Stimulated activated CD8-positive, alpha-beta memory T cell treated with anti-CD3 and anti-CD28 coated beads, Interleukin-2, amount 100 ng/mL, for 48 hours (primary cell): ENCODE data around the gene SF3B5.
"Not testable (repeated sequence)": the region's sequence is repeated elsewhere in the genome, so short reads cannot be mapped to it uniquely, and the experiment has no call there.

Experiments used
- DNase-seq, 2 donors: peaks; one replicate each; pipeline ENCODE4 v3.0.0-alpha.2; 2020; ENCODE audit warnings: low read depth in 2 of 2

SF3B5 gene

GRCh38 chr6:144104898-144105487 lies 9.6 kb upstream of the SF3B5 start:
- no peak for DNase-seq

GRCh38 chr6:144104488-144104887 lies 9.1 kb upstream of the SF3B5 start:
- no peak for DNase-seq

- DNase-seq: no peak
These were observed 7.7 kb upstream of the SF3B5 start for GRCh38 chr6:144103026-144103563.

- no peak for DNase-seq
These were observed 3.6 kb upstream of the SF3B5 start for GRCh38 chr6:144098993-144099392.

- DNase-seq: no peak
These were observed 641 bp downstream of the SF3B5 start for GRCh38 chr6:144094731-144095133.

- no peak for DNase-seq
These were observed 1.7 kb downstream of the SF3B5 start for GRCh38 chr6:144093658-144094057.

- no peak for DNase-seq
These were observed 2.1 kb downstream of the SF3B5 start for GRCh38 chr6:144093236-144093635.

- DNase-seq: no peak
These were observed 5.0 kb downstream of the SF3B5 start for GRCh38 chr6:144090384-144090783.

GRCh38 chr6:144087789-144088426 lies 7.5 kb downstream of the SF3B5 start:
- DNase-seq: no peak

- no peak for DNase-seq
These were observed 8.4 kb downstream of the SF3B5 start for GRCh38 chr6:144086959-144087358.

GRCh38 chr6:144083172-144083571 lies 12.2 kb downstream of the SF3B5 start:
- DNase-seq: no peak

- DNase-seq: not testable (repeated sequence)
These were observed 13.0 kb downstream of the SF3B5 start for GRCh38 chr6:144082412-144082811.

GRCh38 chr6:144077871-144078270 lies 17.5 kb downstream of the SF3B5 start:
- no peak for DNase-seq

- no peak for DNase-seq
These were observed 19.5 kb downstream of the SF3B5 start for GRCh38 chr6:144075875-144076274.

GRCh38 chr6:144075187-144075586 lies 20.2 kb downstream of the SF3B5 start:
- DNase-seq: no peak

GRCh38 chr6:144073024-144073423 lies 22.3 kb downstream of the SF3B5 start:
- DNase-seq: no peak

GRCh38 chr6:144069506-144069905 lies 25.9 kb downstream of the SF3B5 start:
- no peak for DNase-seq

GRCh38 chr6:144068794-144069193 lies 26.6 kb downstream of the SF3B5 start:
- no peak for DNase-seq

- DNase-seq: no peak
These were observed 28.5 kb downstream of the SF3B5 start for GRCh38 chr6:144066741-144067484.

GRCh38 chr6:144066255-144066654 lies 29.1 kb downstream of the SF3B5 start:
- no peak for DNase-seq

GRCh38 chr6:144065213-144065660 lies 30.1 kb downstream of the SF3B5 start:
- no peak for DNase-seq

GRCh38 chr6:144064402-144065212 lies 30.8 kb downstream of the SF3B5 start:
- DNase-seq: peak; percentile 61 to 69
